Measurements from ENCODE around the gene KAZN. TPM values are rescaled to one million over a fixed set of nuclear protein-coding genes. Genes with fewer than 3 reads are reported as not detected.

KAZN gene
- total RNA-seq, 2 experiments from 2014 or later: 0.22 to 0.55 TPM

DNA sequence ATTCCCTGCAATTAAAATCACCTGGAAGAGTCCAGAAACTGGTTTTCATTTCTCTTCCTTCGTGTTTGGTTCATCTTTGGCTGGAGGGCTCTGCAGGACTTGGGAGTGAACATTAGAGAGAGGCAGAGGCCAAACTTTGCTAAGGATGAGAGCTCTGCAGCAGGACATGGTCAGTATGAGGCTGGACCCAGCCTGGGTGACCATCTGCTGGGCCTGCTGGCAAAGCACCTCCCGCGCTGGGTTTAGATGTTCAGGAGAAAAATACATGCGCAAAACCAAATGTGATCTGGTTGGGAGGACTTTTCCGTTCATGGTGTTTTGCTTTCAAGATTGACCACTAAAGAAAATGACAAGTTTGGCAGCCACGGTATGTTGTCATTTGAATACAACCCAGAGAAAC, 15.9 kb downstream of the KAZN start:
- ATAC-seq (ENCODE audit: poor library complexity) (no peak), DNase-seq (no peak)
- ChIA-PET CTCF (no interaction called here), POLR2A (no interaction called here)
- TF ChIP-seq, protein P1, sequence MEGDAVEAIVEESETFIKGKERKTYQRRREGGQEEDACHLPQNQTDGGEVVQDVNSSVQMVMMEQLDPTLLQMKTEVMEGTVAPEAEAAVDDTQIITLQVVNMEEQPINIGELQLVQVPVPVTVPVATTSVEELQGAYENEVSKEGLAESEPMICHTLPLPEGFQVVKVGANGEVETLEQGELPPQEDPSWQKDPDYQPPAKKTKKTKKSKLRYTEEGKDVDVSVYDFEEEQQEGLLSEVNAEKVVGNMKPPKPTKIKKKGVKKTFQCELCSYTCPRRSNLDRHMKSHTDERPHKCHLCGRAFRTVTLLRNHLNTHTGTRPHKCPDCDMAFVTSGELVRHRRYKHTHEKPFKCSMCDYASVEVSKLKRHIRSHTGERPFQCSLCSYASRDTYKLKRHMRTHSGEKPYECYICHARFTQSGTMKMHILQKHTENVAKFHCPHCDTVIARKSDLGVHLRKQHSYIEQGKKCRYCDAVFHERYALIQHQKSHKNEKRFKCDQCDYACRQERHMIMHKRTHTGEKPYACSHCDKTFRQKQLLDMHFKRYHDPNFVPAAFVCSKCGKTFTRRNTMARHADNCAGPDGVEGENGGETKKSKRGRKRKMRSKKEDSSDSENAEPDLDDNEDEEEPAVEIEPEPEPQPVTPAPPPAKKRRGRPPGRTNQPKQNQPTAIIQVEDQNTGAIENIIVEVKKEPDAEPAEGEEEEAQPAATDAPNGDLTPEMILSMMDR (IDR thresholded peaks at IDR 0.05): no peak
- Histone ChIP-seq H3K4me3 (ENCODE audit: low read length) (no peak overlapping the region), H3K9me3 (ENCODE audit: control insufficient read depth in 1 of 2, insufficient read depth in 1 of 2, low read length in 2 of 2) (peaks cover 0 to 4% of the 10 kb centered on the region in 2 experiments), H3K4me1 (ENCODE audit: insufficient read depth, low read length) (no peaks in the 10 kb centered on the region), H3K27ac (ENCODE audit: low read depth in 1 of 2, low read length in 2 of 2) (no peak overlapping the region), H3K36me3 (ENCODE audit: insufficient read depth, low read length) (no peaks in the 10 kb centered on the region), H3K27me3 (ENCODE audit: control insufficient read depth in 1 of 2, insufficient read depth in 2 of 2, low read length in 2 of 2) (no peaks in the 10 kb centered on the region)
- intact Hi-C loops (cut with DNase I, micrococcal nuclease): no loop called here
- no peaks in the 10 kb centered on the region for H3K4me1 Mint-ChIP-seq (ENCODE audit: low read depth)
- H3K9me3 Mint-ChIP-seq: peaks cover 2% of the 10 kb centered on the region
- H3K4me3 Mint-ChIP-seq: no peak overlapping the region
- H3K27ac Mint-ChIP-seq: no peak overlapping the region
- no peaks in the 10 kb centered on the region for H3K27me3 Mint-ChIP-seq
- no peaks in the 10 kb centered on the region for H3K36me3 Mint-ChIP-seq (ENCODE audit: low read depth)

DNA sequence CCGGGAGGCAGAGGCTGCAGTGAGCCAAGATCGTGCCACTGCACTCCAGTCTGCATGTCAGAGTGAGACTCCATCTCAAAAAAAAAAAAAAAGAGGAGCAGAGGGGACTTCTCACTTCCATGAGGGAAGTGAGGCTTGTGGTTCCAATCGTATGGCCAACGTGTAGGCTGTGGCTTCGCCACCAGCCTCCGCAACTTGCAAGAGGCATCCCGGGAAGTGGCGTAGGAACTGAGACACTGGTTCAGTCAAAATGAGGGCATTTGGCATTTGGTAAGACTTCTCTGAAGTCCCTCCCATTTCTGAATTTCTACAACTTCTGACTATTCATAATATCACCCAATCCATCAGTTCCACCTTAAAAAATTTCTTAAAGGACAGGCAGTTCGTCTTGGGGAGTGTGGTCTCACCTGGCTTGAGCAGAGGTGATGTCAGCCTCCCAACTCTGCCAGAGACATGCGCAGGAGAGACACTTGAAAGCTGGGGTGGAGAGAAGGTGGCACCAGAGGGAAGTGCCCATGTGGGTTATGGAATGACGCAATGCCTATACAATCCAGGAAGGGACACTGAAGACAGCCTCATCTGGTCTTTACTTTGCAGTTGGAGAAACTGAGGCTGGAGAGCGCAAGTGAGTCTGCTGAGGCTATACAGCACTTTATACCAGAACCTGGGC, 17.2 kb downstream of the KAZN start:
- Mint-ChIP-seq H3K27me3 (no peaks in the 10 kb centered on the region), H3K4me3 (no peak overlapping the region), H3K9me3 (peaks cover 7% of the 10 kb centered on the region), H3K36me3 (ENCODE audit: low read depth) (no peaks in the 10 kb centered on the region), H3K27ac (no peak overlapping the region), H3K4me1 (ENCODE audit: low read depth) (no peaks in the 10 kb centered on the region)
- no peak overlapping the region for H3K4me3 ChIP-seq (ENCODE audit: low read length)
- no peak for ATAC-seq (ENCODE audit: poor library complexity)
- no peaks in the 10 kb centered on the region for H3K4me1 ChIP-seq (ENCODE audit: insufficient read depth, low read length)
- no peaks in the 10 kb centered on the region for H3K36me3 ChIP-seq (ENCODE audit: insufficient read depth, low read length)
- peaks cover 0 to 4% of the 10 kb centered on the region in 2 experiments for H3K9me3 ChIP-seq (ENCODE audit: control insufficient read depth in 1 of 2, insufficient read depth in 1 of 2, low read length in 2 of 2)
- no peak overlapping the region for H3K27ac ChIP-seq (ENCODE audit: low read depth in 1 of 2, low read length in 2 of 2)
- POLR2A ChIA-PET: no interaction called here
- H3K27me3 ChIP-seq (ENCODE audit: control insufficient read depth in 1 of 2, insufficient read depth in 2 of 2, low read length in 2 of 2): no peaks in the 10 kb centered on the region
- no peak for DNase-seq
- intact Hi-C loops (cut with DNase I, micrococcal nuclease): no loop called here
- TF ChIP-seq, protein P1 (IDR thresholded peaks at IDR 0.05): no peak
- CTCF ChIA-PET: no interaction called here

DNA sequence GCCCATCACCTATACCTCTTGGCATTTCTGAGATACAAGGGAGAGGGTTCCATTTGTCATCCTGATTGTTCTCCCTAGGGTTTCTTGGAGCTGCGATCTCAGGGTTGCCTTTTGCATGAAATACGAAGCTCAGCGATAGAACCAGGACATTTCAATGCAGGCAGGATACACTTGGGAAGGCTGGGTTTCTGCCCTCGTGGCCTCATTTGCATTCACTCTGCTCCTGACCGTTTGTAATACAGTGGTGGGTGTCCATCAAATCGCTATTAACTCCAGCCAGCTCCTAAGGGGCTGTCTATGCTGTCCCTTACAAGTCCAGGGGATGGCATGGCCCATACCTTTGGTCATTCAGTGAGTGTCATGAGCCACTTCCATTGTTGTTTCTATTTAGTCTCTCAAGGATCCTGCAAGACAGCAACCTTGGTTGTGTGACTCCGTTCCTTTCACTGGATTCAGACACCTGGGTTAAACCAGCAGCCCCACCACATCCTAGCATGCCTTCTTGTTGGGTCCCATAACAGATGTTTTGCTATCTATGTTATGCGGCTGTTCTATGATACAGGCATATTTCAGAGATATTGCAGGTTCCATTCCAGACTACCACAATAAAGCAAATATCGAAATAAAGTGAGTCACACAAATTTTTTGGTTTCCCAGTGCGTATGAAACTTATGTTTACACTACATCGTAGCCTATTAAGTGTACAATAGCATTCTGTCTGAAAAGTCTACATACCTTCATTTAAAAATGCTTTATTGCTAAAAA, 18.3 kb downstream of the KAZN start:
- POLR2A ChIA-PET: no interaction called here
- H3K36me3 ChIP-seq (ENCODE audit: insufficient read depth, low read length): no peaks in the 10 kb centered on the region
- H3K4me1 ChIP-seq (ENCODE audit: insufficient read depth, low read length): no peaks in the 10 kb centered on the region
- peaks cover 7% of the 10 kb centered on the region for H3K9me3 Mint-ChIP-seq
- DNase-seq (no peak), ATAC-seq (ENCODE audit: poor library complexity) (no peak)
- intact Hi-C loops (cut with DNase I, micrococcal nuclease): no loop called here
- no peak overlapping the region for H3K27ac ChIP-seq (ENCODE audit: low read depth in 1 of 2, low read length in 2 of 2)
- no peaks in the 10 kb centered on the region for H3K4me1 Mint-ChIP-seq (ENCODE audit: low read depth)
- no peaks in the 10 kb centered on the region for H3K36me3 Mint-ChIP-seq (ENCODE audit: low read depth)
- H3K27me3 ChIP-seq (ENCODE audit: control insufficient read depth in 1 of 2, insufficient read depth in 2 of 2, low read length in 2 of 2): no peaks in the 10 kb centered on the region
- CTCF ChIA-PET: no interaction called here
- no peak overlapping the region for H3K4me3 ChIP-seq (ENCODE audit: low read length)
- H3K9me3 ChIP-seq (ENCODE audit: control insufficient read depth in 1 of 2, insufficient read depth in 1 of 2, low read length in 2 of 2): peaks cover 0 to 4% of the 10 kb centered on the region in 2 experiments
- H3K4me3 Mint-ChIP-seq: no peak overlapping the region
- TF ChIP-seq, protein P1 (IDR thresholded peaks at IDR 0.05): no peak
- H3K27me3 Mint-ChIP-seq: no peaks in the 10 kb centered on the region
- no peak overlapping the region for H3K27ac Mint-ChIP-seq

All from CD4-positive, alpha-beta T cell (primary cell).